ENCODE results near the gene TBC1D22A. TPM values are rescaled to one million over a fixed set of nuclear protein-coding genes. Genes with fewer than 3 reads are reported as not detected.

Gene TBC1D22A
- total RNA-seq, 1 experiment from 2014 or later, result 14.3 TPM

GRCh38 chr22:46974077-46974476 lies 211.6 kb downstream of the TBC1D22A start:
- Histone ChIP-seq H3K9me3 (ENCODE audit: low read length) (no peaks in the 10 kb centered on the region), H3K27ac (ENCODE audit: low read length) (no peak overlapping the region), H3K4me2 (ENCODE audit: low read length) (no peak overlapping the region), H3K4me3 (ENCODE audit: low read length) (no peak overlapping the region), H4K20me1 (ENCODE audit: low read length) (no peaks in the 10 kb centered on the region), H3K9me2 (replicated peaks; ENCODE audit: low read length) (no peaks in the 10 kb centered on the region), H3K79me2 (ENCODE audit: low read length) (no peaks in the 10 kb centered on the region), H3K36me3 (ENCODE audit: low read depth, low read length) (no peaks in the 10 kb centered on the region), H3F3A (ENCODE audit: low read length, unreplicated experiment) (no peaks in the 10 kb centered on the region), H3K27me3 (ENCODE audit: low read length) (no peaks in the 10 kb centered on the region), H3K9ac (ENCODE audit: low read length) (no peak overlapping the region), H3K4me1 (ENCODE audit: insufficient read depth, low read length) (no peaks in the 10 kb centered on the region), H2AFZ (ENCODE audit: low read length) (no peak overlapping the region)
- POLR2A ChIA-PET (ENCODE audit: unreplicated experiment), result no interaction called here
- DNase-seq (no peak), ATAC-seq (no peak)
- CTCF ChIA-PET, result no interaction called here
- TF ChIP-seq EZH2 (IDR thresholded peaks at IDR 0.05; ENCODE audit: low read length, unreplicated experiment) (no peak), CTCF (conservative IDR thresholded peaks at IDR 0.05; ENCODE audit: low read depth, low read length) (no peak), EZH2phosphoT487 (IDR thresholded peaks at IDR 0.05; ENCODE audit: borderline replicate concordance, low read length) (no peak)
- intact Hi-C loops (cut with micrococcal nuclease), result no loop called here
- no TSS peak for BruUV-seq (replicated peaks)

DNA sequence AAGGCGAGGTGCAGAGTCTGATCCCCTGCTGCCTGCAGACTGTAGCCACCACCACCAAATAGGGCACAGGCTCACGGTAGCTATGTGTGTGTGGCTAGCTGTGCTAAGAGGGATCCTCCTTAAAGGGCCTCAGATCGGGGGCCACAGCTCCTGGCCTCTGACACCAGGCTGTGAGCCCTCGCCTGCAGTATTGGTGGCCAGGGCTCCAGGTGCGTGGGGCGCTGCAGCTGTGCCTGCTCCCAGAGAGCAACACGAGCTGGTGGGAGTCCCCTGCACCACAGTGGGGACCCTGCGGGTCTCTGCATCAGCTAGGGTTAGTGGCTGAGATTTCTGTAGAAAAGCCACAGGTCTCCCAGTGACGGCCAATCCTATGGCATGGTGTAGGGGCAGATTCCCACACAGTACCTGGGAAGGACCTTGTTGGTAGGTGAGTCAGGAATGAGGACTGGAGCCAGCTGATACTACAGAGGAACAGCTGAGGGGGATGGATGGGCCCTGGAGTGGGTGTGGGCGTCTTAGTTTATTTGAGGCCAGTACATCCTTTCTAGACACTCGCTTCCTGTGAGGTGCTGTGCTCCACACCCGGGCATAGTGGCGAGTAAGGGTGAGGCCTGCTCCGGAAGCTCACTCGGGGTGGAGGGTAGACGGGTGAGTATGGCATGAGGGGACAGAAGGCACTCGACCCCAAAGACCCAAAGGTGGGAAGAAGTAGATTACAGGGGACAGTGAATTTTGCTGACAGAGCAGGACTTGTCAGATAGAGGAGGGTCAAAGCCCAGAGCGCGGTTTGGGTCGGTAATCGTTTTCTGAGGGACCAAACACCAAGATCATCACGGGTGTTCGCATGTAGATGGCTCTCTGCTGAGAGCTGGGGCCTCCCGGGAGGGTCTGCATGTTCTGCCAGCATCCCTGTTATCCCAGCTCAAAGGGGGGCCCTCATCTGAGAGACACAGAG lies 212.5 kb downstream of the TBC1D22A start:
- H3K4me1 ChIP-seq (ENCODE audit: insufficient read depth, low read length), result no peaks in the 10 kb centered on the region
- H3K4me3 ChIP-seq (ENCODE audit: low read length), result no peak overlapping the region
- no peaks in the 10 kb centered on the region for H3K79me2 ChIP-seq (ENCODE audit: low read length)
- no peak overlapping the region for H3K4me2 ChIP-seq (ENCODE audit: low read length)
- no peaks in the 10 kb centered on the region for H4K20me1 ChIP-seq (ENCODE audit: low read length)
- BruUV-seq (replicated peaks), result no TSS peak
- CTCF ChIA-PET, result no interaction called here
- DNase-seq, result no peak
- intact Hi-C loops (cut with micrococcal nuclease), result no loop called here
- no peaks in the 10 kb centered on the region for H3K36me3 ChIP-seq (ENCODE audit: low read depth, low read length)
- H3K27me3 ChIP-seq (ENCODE audit: low read length), result no peaks in the 10 kb centered on the region
- H3K9me3 ChIP-seq (ENCODE audit: low read length), result no peaks in the 10 kb centered on the region
- no peak overlapping the region for H3K9ac ChIP-seq (ENCODE audit: low read length)
- TF ChIP-seq EZH2 (IDR thresholded peaks at IDR 0.05; ENCODE audit: low read length, unreplicated experiment) (no peak), CTCF (conservative IDR thresholded peaks at IDR 0.05; ENCODE audit: low read depth, low read length) (no peak), EZH2phosphoT487 (IDR thresholded peaks at IDR 0.05; ENCODE audit: borderline replicate concordance, low read length) (no peak)
- H2AFZ ChIP-seq (ENCODE audit: low read length), result no peak overlapping the region
- POLR2A ChIA-PET (ENCODE audit: unreplicated experiment), result no interaction called here
- H3K9me2 ChIP-seq (replicated peaks; ENCODE audit: low read length), result no peaks in the 10 kb centered on the region
- ATAC-seq, result no peak
- no peak overlapping the region for H3K27ac ChIP-seq (ENCODE audit: low read length)
- no peaks in the 10 kb centered on the region for H3F3A ChIP-seq (ENCODE audit: low read length, unreplicated experiment)

DNA sequence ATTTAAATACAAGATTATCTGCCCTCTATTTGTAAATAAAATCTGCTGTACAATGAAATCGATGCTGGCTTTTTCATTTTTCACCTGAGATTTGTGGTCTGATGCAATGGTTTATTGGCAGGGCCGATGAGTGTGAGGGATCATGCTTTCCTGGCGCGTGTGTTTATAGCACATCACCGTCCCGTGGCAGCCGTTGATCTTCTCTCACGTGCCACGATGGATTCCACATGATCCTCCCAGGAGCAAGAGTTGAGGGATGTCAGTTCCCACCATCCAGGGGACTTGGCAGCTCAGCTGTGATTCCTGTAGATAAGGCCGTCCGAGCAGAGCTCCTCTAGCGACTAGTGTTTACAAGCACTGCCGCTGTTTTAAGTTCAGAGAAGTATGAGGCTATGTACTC lies 213.7 kb downstream of the TBC1D22A start:
- no peak for ATAC-seq
- no TSS peak for BruUV-seq (replicated peaks)
- ChIA-PET CTCF (no interaction called here), POLR2A (ENCODE audit: unreplicated experiment) (no interaction called here)
- no peak overlapping the region for H2AFZ ChIP-seq (ENCODE audit: low read length)
- no peak for TF ChIP-seq EZH2phosphoT487 (IDR thresholded peaks at IDR 0.05; ENCODE audit: borderline replicate concordance, low read length)
- TF ChIP-seq CTCF (conservative IDR thresholded peaks at IDR 0.05; ENCODE audit: low read depth, low read length), result no peak
- TF ChIP-seq EZH2 (IDR thresholded peaks at IDR 0.05; ENCODE audit: low read length, unreplicated experiment), result no peak
- no peaks in the 10 kb centered on the region for H4K20me1 ChIP-seq (ENCODE audit: low read length)
- H3K79me2 ChIP-seq (ENCODE audit: low read length), result no peaks in the 10 kb centered on the region
- H3K9ac ChIP-seq (ENCODE audit: low read length), result no peak overlapping the region
- intact Hi-C loops (cut with micrococcal nuclease), result no loop called here
- no peaks in the 10 kb centered on the region for H3F3A ChIP-seq (ENCODE audit: low read length, unreplicated experiment)
- no peak for DNase-seq
- no peaks in the 10 kb centered on the region for H3K9me3 ChIP-seq (ENCODE audit: low read length)
- H3K36me3 ChIP-seq (ENCODE audit: low read depth, low read length), result no peaks in the 10 kb centered on the region
- H3K27me3 ChIP-seq (ENCODE audit: low read length), result no peaks in the 10 kb centered on the region
- H3K27ac ChIP-seq (ENCODE audit: low read length), result no peak overlapping the region
- no peak overlapping the region for H3K4me3 ChIP-seq (ENCODE audit: low read length)
- H3K4me2 ChIP-seq (ENCODE audit: low read length), result no peak overlapping the region
- no peaks in the 10 kb centered on the region for H3K4me1 ChIP-seq (ENCODE audit: insufficient read depth, low read length)
- no peaks in the 10 kb centered on the region for H3K9me2 ChIP-seq (replicated peaks; ENCODE audit: low read length)

Measured in PC-3 (cell line).